HepG2 (cell line): ENCODE results near the gene ITIH3. TPM values are rescaled to one million over a fixed set of nuclear protein-coding genes. Genes with fewer than 3 reads are reported as not detected.

Experiments used
- ATAC-seq: fragments of 200-7000 bp; cut with Tn5 transposase; 3 replicates; pipeline ENCODE4 v1.9.1; 2020; ENCODE audit warnings: mild to moderate bottlenecking, moderate library complexity
- BruUV-seq: library from RNA; stranded (reverse); fragments of 400-500 nt; replicated peaks from 2 replicates; lab custom pipeline; 2021; lab: Mats Ljungman, UMichigan
- CTCF ChIA-PET: fragments of 300-600 bp; formaldehyde crosslinking; extraction: SDS; loops from one replicate; lab custom pipeline; 2021; ENCODE audit warnings: low total read pairs, inconsistent platforms, low intra/inter-chr PET ratio; lab: Yijun Ruan, JAX
- POLR2A ChIA-PET: fragments of 350-600 bp; sonication (Branson Sonifier 250); formaldehyde crosslinking; loops from one replicate; lab custom pipeline; 2020; ENCODE audit warnings: antibody characterized with exemption, inconsistent platforms; lab: Yijun Ruan, JAX
- DNase-seq: peaks from one replicate; pipeline ENCODE4 v3.0.0-alpha.2; 2015; ENCODE audit warnings: low spot score
- FAIRE-seq: peaks from 3 replicates; lab custom pipeline; 2011; peaks lifted over from hg19 to GRCh38; lab: Jason Lieb, UNC
- H2AFZ ChIP-seq: one replicate; pipeline ENCODE4 v1.6.1; 2011; ENCODE audit warnings: low read length, inconsistent platforms
- H3K27ac ChIP-seq: fragments of 300-600 bp; 3 replicates; pipeline ENCODE4 v1.8.0; 2011; ENCODE audit warnings: mixed run types, mild to moderate bottlenecking, mixed read lengths, low read length, inconsistent platforms; ENCODE audit not compliant: insufficient read depth; ENCODE audit errors: extremely low read length
- H3K27me3 ChIP-seq, 2 experiments: fragments of 200-600 bp in 1 of 2; 2 replicates in 1 of 2; 3 replicates in 1 of 2; pipeline versions ENCODE4 v1.6.0 to v1.8.0; 2011; ENCODE audit warnings: low read length in 2 of 2, mild to moderate bottlenecking in 2 of 2, moderate library complexity in 2 of 2, inconsistent platforms in 1 of 2; ENCODE audit not compliant: insufficient read depth in 2 of 2, control insufficient read depth in 1 of 2
- H3K36me3 ChIP-seq, 2 experiments: fragments of 200-600 bp in 1 of 2; replicated peaks in 1 of 2; 2 replicates in 1 of 2; 3 replicates in 1 of 2; pipeline versions ENCODE4 v1.5.1 to v1.8.0; 2011; ENCODE audit warnings: low read length in 2 of 2, inconsistent platforms in 1 of 2; ENCODE audit not compliant: insufficient read depth in 2 of 2, control insufficient read depth in 1 of 2
- H3K4me1 ChIP-seq: 2 replicates; pipeline ENCODE4 v1.5.1; 2012; ENCODE audit warnings: low read length, inconsistent platforms; ENCODE audit not compliant: insufficient read depth
- H3K4me2 ChIP-seq: 2 replicates; pipeline ENCODE4 v1.6.0; 2011; ENCODE audit warnings: low read depth, low read length, inconsistent platforms
- H3K4me3 ChIP-seq, 3 experiments: fragments of 200-600 bp in 1 of 3; sonication (generic), shearing (Covaris generic) in 1 of 3; replicated peaks in 1 of 3; 2 replicates each; pipeline ENCODE4 v1.5.1; 2011 to 2016; ENCODE audit warnings: low read length in 3 of 3, inconsistent platforms in 2 of 3, low read depth in 2 of 3, mild to moderate bottlenecking in 2 of 3, control low read depth in 1 of 3, mixed read lengths in 1 of 3; ENCODE audit not compliant: insufficient read depth in 1 of 3
- H3K79me2 ChIP-seq: one replicate; pipeline ENCODE4 v1.6.1; 2011; ENCODE audit warnings: low read length, inconsistent platforms; ENCODE audit not compliant: insufficient read depth
- H3K9ac ChIP-seq: 2 replicates; pipeline ENCODE4 v1.6.0; 2011; ENCODE audit warnings: mild to moderate bottlenecking, low read depth, low read length, inconsistent platforms; ENCODE audit not compliant: insufficient read depth
- H3K9me3 ChIP-seq: 2 replicates; pipeline ENCODE4 v1.5.1; 2012; ENCODE audit warnings: mild to moderate bottlenecking, low read length
- H4K20me1 ChIP-seq: 2 replicates; pipeline ENCODE4 v1.6.0; 2011; ENCODE audit warnings: inconsistent platforms, mild to moderate bottlenecking, low read length, moderate library complexity; ENCODE audit not compliant: insufficient read depth
- EED ChIP-seq: sonication (generic); formaldehyde crosslinking; IDR thresholded peaks from 2 replicates; pipeline ENCODE4 v1.5.0; 2020; ENCODE audit warnings: mild to moderate bottlenecking, missing genetic modification reagents
- ELK4 ChIP-seq: sonication (generic); formaldehyde crosslinking; IDR thresholded peaks from 2 replicates; pipeline ENCODE4 v1.9.0; 2021; ENCODE audit warnings: missing genetic modification reagents, borderline replicate concordance
- KLF12 ChIP-seq: sonication (generic); formaldehyde crosslinking; IDR thresholded peaks from 2 replicates; pipeline ENCODE4 v1.4.0; 2020; ENCODE audit warnings: missing genetic modification reagents, borderline replicate concordance
- MAFG ChIP-seq: sonication (generic); formaldehyde crosslinking; IDR thresholded peaks from 2 replicates; pipeline ENCODE4 v1.5.1; 2020; ENCODE audit warnings: mild to moderate bottlenecking, missing genetic modification reagents
- MATR3 ChIP-seq: sonication (generic); formaldehyde crosslinking; IDR thresholded peaks from 2 replicates; pipeline ENCODE4 v1.4.0; 2020; ENCODE audit warnings: missing genetic modification reagents
- MEF2D ChIP-seq: sonication (generic); formaldehyde crosslinking; IDR thresholded peaks from 2 replicates; pipeline ENCODE4 v1.5.1; 2020; ENCODE audit warnings: mild to moderate bottlenecking, missing genetic modification reagents
- POLR2AphosphoS2 ChIP-seq: IDR thresholded peaks from 2 replicates; pipeline ENCODE4 v1.6.1; 2011; ENCODE audit warnings: low read depth, low read length, improper control_type of control experiment
- REXO4 ChIP-seq: sonication (generic); formaldehyde crosslinking; IDR thresholded peaks from 2 replicates; pipeline ENCODE4 v1.8.0; 2022; ENCODE audit warnings: missing genetic modification reagents, mild to moderate bottlenecking, borderline replicate concordance
- RFXAP ChIP-seq: sonication (generic); formaldehyde crosslinking; IDR thresholded peaks from 2 replicates; pipeline ENCODE4 v1.4.0; 2020; ENCODE audit warnings: missing genetic modification reagents, borderline replicate concordance
- SKI ChIP-seq: fragments of 450-650 bp; IDR thresholded peaks from one replicate; pipeline ENCODE4 v1.6.1; 2018; ENCODE audit warnings: mild to moderate bottlenecking; ENCODE audit not compliant: partially characterized antibody
- YY1 ChIP-seq: IDR thresholded peaks from 2 replicates; pipeline ENCODE4 v1.6.1; 2011; ENCODE audit warnings: low read length, low read depth, moderate library complexity, mild to moderate bottlenecking; ENCODE audit not compliant: insufficient read depth, insufficient replicate concordance
- ZBTB44 ChIP-seq: sonication (generic); formaldehyde crosslinking; IDR thresholded peaks from 2 replicates; pipeline ENCODE4 v1.4.0; 2020; ENCODE audit warnings: missing genetic modification reagents
- ZFP41 ChIP-seq: sonication (generic); formaldehyde crosslinking; IDR thresholded peaks from 2 replicates; pipeline ENCODE4 v1.4.0; 2020; ENCODE audit warnings: mild to moderate bottlenecking, missing genetic modification reagents, borderline replicate concordance
- ZMYM3 ChIP-seq: sonication (generic); formaldehyde crosslinking; IDR thresholded peaks from 2 replicates; pipeline ENCODE4 v1.5.1; 2020; ENCODE audit warnings: mild to moderate bottlenecking, missing genetic modification reagents
- ZNF580 ChIP-seq: IDR thresholded peaks from 2 replicates; pipeline ENCODE4 v1.6.1; 2016; ENCODE audit warnings: low read depth, borderline replicate concordance
- ZNF775 ChIP-seq: sonication (generic); formaldehyde crosslinking; IDR thresholded peaks from 2 replicates; pipeline ENCODE4 v1.4.0; 2020; ENCODE audit warnings: missing genetic modification reagents, mild to moderate bottlenecking, moderate library complexity, borderline replicate concordance
- ZSCAN30 ChIP-seq: sonication (generic); formaldehyde crosslinking; IDR thresholded peaks from 2 replicates; pipeline ENCODE4 v1.5.0; 2020; ENCODE audit warnings: mild to moderate bottlenecking, missing genetic modification reagents
- ZZZ3 ChIP-seq: sonication (generic); formaldehyde crosslinking; IDR thresholded peaks from 2 replicates; pipeline ENCODE4 v1.4.0; 2020; ENCODE audit warnings: missing genetic modification reagents, mild to moderate bottlenecking, borderline replicate concordance
- WGBS: methylation state at CpG from one replicate; pipeline ENCODE4 v1.1.6; 2017; ENCODE audit warnings: low lambda C conversion rate; 5-methylcytosine and 5-hydroxymethylcytosine counted together
- in situ Hi-C: cut with HindIII; loops from 2 replicates; pipeline ENCODE4 v1.10.0; 2017; ENCODE audit warnings: low pct_unique_long_range_greater_than_20kb; ENCODE audit not compliant: extremely low pct_ligation_motif_present
- intact Hi-C: fragments of 100-400 bp; cut with micrococcal nuclease; formaldehyde crosslinking; loops from one replicate; pipeline ENCODE4 v1.10.0; 2022; ENCODE audit not compliant: unreplicated experiment
- polyA plus RNA-seq, 8 experiments: library from polyadenylated mRNA; depleted of rRNA in 3 of 8; stranded (reverse) in 7 of 8; unstranded in 1 of 8; fragments of >200 nt; fragmentation: Illumina TruSeq in 4 of 8; extraction: Trizol in 4 of 8; gene quantifications; 2 replicates each; pipeline versions ENCODE4 v1.2.1 to v1.2.3, GENCODE V29; 2011 to 2016; ENCODE audit warnings: low read depth in 4 of 8, missing spikeins in 1 of 8, mixed read lengths in 1 of 8; ENCODE audit not compliant: insufficient read depth in 1 of 8
- total RNA-seq, 5 experiments: library from RNA; depleted of rRNA; stranded (reverse); fragments of >200 nt; fragmentation: Illumina TruSeq; extraction: Trizol; gene quantifications; 2 replicates each; pipeline ENCODE4 v1.2.3, GENCODE V29; 2016; ENCODE audit warnings: low read depth in 1 of 5

ITIH3 gene
- total and polyA plus RNA-seq, 2 of the 13 experiments (the other 11 are each of a cell fraction or from before 2014, with no cell fraction given) = 105 to 632 TPM

GRCh38 chr3:52842424-52842823 lies 47.8 kb downstream of the ITIH3 start:
- Histone ChIP-seq H3K27ac (no peak overlapping the region), H2AFZ (no peak overlapping the region), H3K9ac (no peak overlapping the region), H3K36me3 (no peaks in the 10 kb centered on the region), H4K20me1 (no peaks in the 10 kb centered on the region), H3K27me3 (no peaks in the 10 kb centered on the region), H3K4me2 (no peak overlapping the region), H3K79me2 (no peaks in the 10 kb centered on the region), H3K4me3 (no peak overlapping the region), H3K4me1 (peaks cover 26% of the 10 kb centered on the region), H3K9me3 (no peaks in the 10 kb centered on the region)
- in situ Hi-C loops (no loop called here), intact Hi-C loops (no loop called here)
- DNase-seq (no peak), FAIRE-seq (no peak), ATAC-seq (no peak)
- TF ChIP-seq MAFG (CRISPR knock-in tag) = no peak
- TF ChIP-seq ZMYM3 (CRISPR knock-in tag) = no peak
- TF ChIP-seq YY1 = no peak
- TF ChIP-seq ZSCAN30 (CRISPR knock-in tag) = no peak
- TF ChIP-seq EED (CRISPR knock-in tag) = no peak
- no peak for TF ChIP-seq RFXAP (CRISPR knock-in tag)
- TF ChIP-seq SKI = no peak
- no peak for TF ChIP-seq REXO4 (CRISPR knock-in tag)
- no peak for TF ChIP-seq ZFP41 (CRISPR knock-in tag)
- no peak for TF ChIP-seq POLR2AphosphoS2
- TF ChIP-seq MEF2D (CRISPR knock-in tag) = no peak
- no peak for TF ChIP-seq ELK4 (CRISPR knock-in tag)
- TF ChIP-seq ZBTB44 (CRISPR knock-in tag) = no peak
- no peak for TF ChIP-seq KLF12 (CRISPR knock-in tag)
- TF ChIP-seq ZNF580 (CRISPR knock-in tag) = no peak
- TF ChIP-seq ZZZ3 = no peak
- no peak for TF ChIP-seq ZNF775 (CRISPR knock-in tag)
- TF ChIP-seq MATR3 (CRISPR knock-in tag) = no peak
- 100% methylated on average over 2 of the region's 7 CpGs for WGBS
- BruUV-seq = no TSS peak
- POLR2A ChIA-PET = no interaction called here
- CTCF ChIA-PET = no interaction called here
